Spleen (tissue), 11 donors: ENCODE measurements around the gene SLC47A2. TPM values are rescaled to one million over a fixed set of nuclear protein-coding genes. Genes with fewer than 3 reads are reported as not detected.

Experiments used
- DNase-seq: peaks from one replicate; pipeline ENCODE4 v3.0.0-alpha.2; 2020
- H3K27ac ChIP-seq, 8 donors: fragments of 200-600 bp; sonication (generic) in 7 of 8; 1 replicate in 4 of 8; 2 replicates in 4 of 8; pipeline versions ENCODE4 v1.5.0 to v1.8.0; 2016 to 2021; ENCODE audit warnings: inconsistent platforms in 4 of 8, mild to moderate bottlenecking in 4 of 8, moderate library complexity in 1 of 8
- H3K27me3 ChIP-seq, 7 donors: fragments of 200-600 bp; sonication (generic) in 6 of 7; replicated peaks in 1 of 7; 1 replicate in 4 of 7; 2 replicates in 3 of 7; pipeline versions ENCODE4 v1.5.0 to v1.8.0; 2016 to 2021; ENCODE audit warnings: inconsistent platforms in 3 of 7, mild to moderate bottlenecking in 1 of 7
- H3K36me3 ChIP-seq, 6 donors: fragments of 200-600 bp; sonication (generic) in 5 of 6; 1 replicate in 4 of 6; 2 replicates in 2 of 6; pipeline versions ENCODE4 v1.5.0 to v1.8.0; 2016 to 2021; ENCODE audit warnings: inconsistent platforms in 2 of 6
- H3K4me1 ChIP-seq, 6 donors: fragments of 200-600 bp; sonication (generic) in 5 of 6; 1 replicate in 3 of 6; 2 replicates in 3 of 6; pipeline versions ENCODE4 v1.5.0 to v1.8.0; 2016 to 2021; ENCODE audit warnings: inconsistent platforms in 3 of 6
- H3K4me3 ChIP-seq, 8 donors: fragments of 200-600 bp; sonication (generic) in 7 of 8; 1 replicate in 4 of 8; 2 replicates in 4 of 8; pipeline versions ENCODE4 v1.5.0 to v1.8.0; 2016 to 2021; ENCODE audit warnings: inconsistent platforms in 4 of 8, mild to moderate bottlenecking in 4 of 8, moderate library complexity in 2 of 8
- H3K9me3 ChIP-seq, 8 donors: fragments of 200-600 bp; sonication (generic) in 7 of 8; 1 replicate in 4 of 8; 2 replicates in 4 of 8; pipeline versions ENCODE4 v1.5.0 to v1.8.0; 2016 to 2021; ENCODE audit warnings: inconsistent platforms in 4 of 8
- CTCF ChIP-seq, 11 experiments: fragments of 200-600 bp in 7 of 11; fragments of 450-650 bp in 4 of 11; sonication (generic) in 4 of 11; IDR thresholded peaks in 8 of 11; conservative IDR thresholded peaks in 3 of 11; 1 replicate in 7 of 11; 2 replicates in 4 of 11; pipeline versions ENCODE4 v1.4.0 to v1.8.0; 2016 to 2021; ENCODE audit warnings: antibody characterized with exemption in 11 of 11, inconsistent platforms in 4 of 11, mild to moderate bottlenecking in 1 of 11
- POLR2A ChIP-seq, 3 donors: fragments of 450-650 bp; IDR thresholded peaks; one replicate each; pipeline ENCODE4 v1.5.1; 2017; ENCODE audit warnings: antibody characterized with exemption in 3 of 3, mild to moderate bottlenecking in 1 of 3
- POLR2AphosphoS5 ChIP-seq, 3 donors: sonication (generic); formaldehyde crosslinking; IDR thresholded peaks; one replicate each; pipeline ENCODE4 v1.5.1; 2017; ENCODE audit warnings: antibody characterized with exemption in 3 of 3
- WGBS, 5 donors: extraction: QIAGEN DNeasy Blood & Tissue Kit in 3 of 5; methylation state at CpG; one replicate each; pipeline versions ENCODE4 v1.1.5 to v1.1.7; 2013 to 2018; 5-methylcytosine and 5-hydroxymethylcytosine counted together
- intact Hi-C: fragments of 100-400 bp; cut with DNase I; formaldehyde crosslinking; loops from one replicate; pipeline ENCODE4 v1.15.0; 2023; ENCODE audit warnings: low total_unique reads
- polyA plus RNA-seq, 3 donors: library from polyadenylated mRNA; stranded (reverse); fragments of 200-250 nt; gene quantifications; one replicate each; pipeline ENCODE4 v1.2.1, GENCODE V29; 2013
- total RNA-seq, 7 donors: library from RNA; depleted of rRNA in 3 of 7; stranded (reverse); fragments of >200 nt in 3 of 7; fragmentation: NEBNext Ultra II Directional in 4 of 7; extraction: Animal tissue kit (Norgen Biotek cat#: 25700) in 4 of 7; gene quantifications; one replicate each; pipeline versions ENCODE4 v1.1.0 to v1.2.1, GENCODE V29; 2016 to 2021
- donor health status: healthy with polysubstance abuse.
- donor health status: DM: no; HTN: no; CAD: no; lungs with moderate emphysema.
- donor health status: DM: no; HTN: no; CAD: no.
- donor health status: Bipolar disorder and iron deficiency.
- donor health status: healthy.
- donor health status: DM: no; HTN: no; CAD: no.
- donor health status: DM: yes; HTN: yes; CAD: no.

SLC47A2 gene
- total and polyA plus RNA-seq, 10 donors = 0.03 TPM; not detected in 9

DNA sequence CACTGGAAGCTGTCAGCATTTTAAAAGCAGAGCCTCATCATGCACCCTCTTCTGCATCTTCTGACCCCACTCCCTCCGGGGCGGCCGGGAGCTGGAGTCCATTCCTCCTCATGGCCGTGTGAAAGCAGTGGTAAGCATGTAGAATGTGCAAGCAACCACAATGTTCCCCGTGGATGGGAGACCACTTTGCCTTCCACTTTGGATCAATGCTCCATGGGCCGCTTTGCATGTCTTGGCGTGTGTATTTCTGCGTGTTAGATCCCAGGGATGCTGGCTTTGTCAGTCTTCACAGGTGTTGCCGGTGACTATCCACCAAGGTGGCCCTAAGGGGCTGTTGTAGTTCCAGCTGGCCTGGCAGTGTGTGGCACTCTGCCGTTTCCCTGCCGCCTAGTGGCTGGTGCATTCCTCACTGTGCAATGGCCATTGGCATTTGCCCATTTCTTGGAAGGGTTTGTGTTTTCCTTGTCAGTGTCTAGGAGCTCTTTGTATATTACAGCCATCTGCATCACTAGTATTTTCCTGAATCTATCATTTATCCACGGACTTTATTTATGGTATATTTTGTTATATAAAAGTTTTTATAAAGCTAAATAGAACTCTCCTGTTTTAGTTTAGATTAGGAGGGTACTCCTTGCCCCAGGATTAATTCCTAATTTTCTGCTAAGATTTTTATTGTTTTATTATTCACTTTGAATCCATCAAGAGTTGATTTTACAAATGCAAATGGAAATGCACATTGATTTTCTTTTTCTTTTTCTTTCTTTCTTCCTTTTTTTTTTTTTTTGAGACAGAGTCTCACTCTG, 37.5 kb upstream of the SLC47A2 start:
- Histone ChIP-seq H3K27ac (no peak overlapping the region), H3K27me3 (peaks cover 0 to 6% (median 0%) of the 10 kb centered on the region in 7 donors), H3K36me3 (no peaks in the 10 kb centered on the region), H3K4me1 (peaks cover 0 to 41% (median 24%) of the 10 kb centered on the region in 6 donors), H3K4me3 (no peak overlapping the region), H3K9me3 (no peaks in the 10 kb centered on the region)
- 83 to 86% (median 85%) methylated on average over 12 of the region's 12 CpGs for WGBS, 5 donors
- peak; percentile 44 for DNase-seq
- intact Hi-C loops = no loop called here
- TF ChIP-seq POLR2A (IDR thresholded peaks at IDR 0.05) (no peak), CTCF (IDR thresholded peaks at IDR 0.05 in 8 of 11, conservative IDR thresholded peaks at IDR 0.05 in 3 of 11) (peak in 6 of 11 experiments; percentile 13 to 28 (median 26)), POLR2AphosphoS5 (IDR thresholded peaks at IDR 0.05) (no peak)

DNA sequence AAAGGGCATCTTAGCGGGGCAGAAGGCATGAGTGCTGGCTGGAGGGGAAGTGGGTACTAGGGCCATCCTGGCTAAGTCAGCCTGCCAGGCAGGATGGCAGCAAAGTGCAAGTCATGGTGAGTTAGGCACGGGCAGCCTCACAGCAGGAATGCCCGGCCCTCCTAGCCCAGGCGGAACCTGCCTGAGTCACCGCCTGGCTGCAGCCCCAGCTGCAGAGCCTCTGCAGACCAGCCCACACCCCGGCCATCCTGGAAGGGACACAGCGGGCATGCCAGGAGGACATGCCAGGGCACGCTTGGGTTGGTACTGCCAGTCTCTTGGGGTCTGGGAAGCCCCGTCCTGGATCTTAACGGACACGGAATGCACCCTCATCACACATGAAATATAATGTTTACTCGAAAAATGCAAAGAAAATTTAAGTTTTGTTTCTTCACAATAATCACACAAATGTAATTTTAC, 36.7 kb upstream of the SLC47A2 start:
- peak overlapping the region in 2 of 8 donors; percentile 41 to 46 for H3K27ac ChIP-seq
- intact Hi-C loops = no loop called here

GRCh38 chr17:19752216-19753050, 36.0 kb upstream of the SLC47A2 start:
- no peaks in the 10 kb centered on the region for H3K9me3 ChIP-seq
- H3K36me3 ChIP-seq = no peaks in the 10 kb centered on the region
- DNase-seq = peak; percentile 25
- TF ChIP-seq POLR2AphosphoS5 (IDR thresholded peaks at IDR 0.05) (no peak), CTCF (IDR thresholded peaks at IDR 0.05 in 8 of 11, conservative IDR thresholded peaks at IDR 0.05 in 3 of 11) (no peak), POLR2A (IDR thresholded peaks at IDR 0.05) (no peak)
- intact Hi-C loops = no loop called here
- 80 to 89% (median 85%) methylated on average over 15 of the region's 15 CpGs for WGBS, 5 donors
- H3K4me3 ChIP-seq = no peak overlapping the region
- peak overlapping the region in 2 of 8 donors; percentile 41 to 46 for H3K27ac ChIP-seq
- peaks cover 0 to 41% (median 24%) of the 10 kb centered on the region in 6 donors for H3K4me1 ChIP-seq
- H3K27me3 ChIP-seq = peaks cover 0 to 18% (median 0%) of the 10 kb centered on the region in 7 donors

More for the DNA sequence above, 36.7 kb upstream of the SLC47A2 start:
- WGBS, 5 donors = 41 to 57% (median 50%) methylated on average over 8 to 12 of the region's 12 CpGs
- Histone ChIP-seq H3K36me3 (no peaks in the 10 kb centered on the region), H3K27me3 (peaks cover 0 to 13% (median 0%) of the 10 kb centered on the region in 7 donors), H3K4me3 (no peak overlapping the region), H3K4me1 (peaks cover 0 to 41% (median 24%) of the 10 kb centered on the region in 6 donors), H3K9me3 (no peaks in the 10 kb centered on the region)
- TF ChIP-seq CTCF (IDR thresholded peaks at IDR 0.05 in 8 of 11, conservative IDR thresholded peaks at IDR 0.05 in 3 of 11) (no peak), POLR2A (IDR thresholded peaks at IDR 0.05) (no peak), POLR2AphosphoS5 (IDR thresholded peaks at IDR 0.05) (peak; percentile 41 to 66 (median 56))
- DNase-seq = peak; percentile 80
